GM12878 (cell line): Measurements from ENCODE around the gene L3HYPDH. TPM values are rescaled to one million over a fixed set of nuclear protein-coding genes. Genes with fewer than 3 reads are reported as not detected.

Source experiments
- ATAC-seq: fragments of 200-7000 bp; cut with Tn5 transposase; 3 replicates; pipeline ENCODE4 v1.9.1; 2020; ENCODE audit warnings: mild to moderate bottlenecking, moderate library complexity
- BruUV-seq: library from RNA; stranded (reverse); fragments of 400-500 nt; replicated peaks from 2 replicates; lab custom pipeline; 2021; lab: Mats Ljungman, UMichigan
- CTCF ChIA-PET: fragments of 300-600 bp; sonication (Branson Sonifier 250); formaldehyde crosslinking; extraction: SDS; loops from one replicate; lab custom pipeline; 2021; ENCODE audit warnings: inconsistent platforms; lab: Yijun Ruan, JAX
- POLR2A ChIA-PET: fragments of 350-600 bp; formaldehyde crosslinking; extraction: SDS; loops from one replicate; lab custom pipeline; 2021; ENCODE audit warnings: inconsistent platforms; lab: Charles Lee
- RAD21 ChIA-PET: fragments of 300-600 bp; sonication (Branson Sonifier 250); formaldehyde crosslinking; loops from one replicate; lab custom pipeline; 2023; ENCODE audit warnings: antibody characterized with exemption; ENCODE audit not compliant: unreplicated experiment; lab: Charles Lee
- SMC1A ChIA-PET: fragments of 300-600 bp; sonication (Branson Sonifier 250); formaldehyde crosslinking; loops from one replicate; lab custom pipeline; 2023; ENCODE audit not compliant: unreplicated experiment, uncharacterized antibody; lab: Charles Lee
- DNase-seq: peaks from one replicate; pipeline ENCODE4 v3.0.0-alpha.2; 2011; ENCODE audit warnings: low read depth, low spot score
- FAIRE-seq: peaks from 3 replicates; lab custom pipeline; 2011; peaks lifted over from hg19 to GRCh38; lab: Jason Lieb, UNC
- H2AFZ ChIP-seq: 2 replicates; pipeline ENCODE4 v1.6.0; 2011; ENCODE audit warnings: low read depth, low read length, control low read depth; ENCODE audit not compliant: control insufficient read depth
- H3K27ac ChIP-seq: 2 replicates; pipeline ENCODE4 v1.5.1; 2011; ENCODE audit warnings: control low read depth; ENCODE audit not compliant: control insufficient read depth, insufficient read depth
- H3K27me3 ChIP-seq, 2 experiments: replicated peaks in 1 of 2; 2 replicates each; pipeline versions ENCODE4 v1.6.0 to v1.6.1; 2011; ENCODE audit warnings: low read length in 1 of 2; ENCODE audit not compliant: control insufficient read depth in 2 of 2, insufficient read depth in 2 of 2
- H3K36me3 ChIP-seq, 2 experiments: 2 replicates each; pipeline ENCODE4 v1.5.1; 2011; ENCODE audit warnings: low read length in 1 of 2; ENCODE audit not compliant: control insufficient read depth in 2 of 2, insufficient read depth in 2 of 2
- H3K4me1 ChIP-seq: 2 replicates; pipeline ENCODE4 v1.6.1; 2011; ENCODE audit warnings: mild to moderate bottlenecking, low read length, moderate library complexity, mixed read lengths; ENCODE audit not compliant: control insufficient read depth, insufficient read depth
- H3K4me2 ChIP-seq: 2 replicates; pipeline ENCODE4 v1.6.0; 2011; ENCODE audit warnings: control low read depth; ENCODE audit not compliant: control insufficient read depth, insufficient read depth
- H3K4me3 ChIP-seq: fragments of 200-600 bp; sonication (generic); 2 replicates; pipeline ENCODE4 v1.5.1; 2016
- H3K79me2 ChIP-seq: 2 replicates; pipeline ENCODE4 v1.6.0; 2011; ENCODE audit warnings: low read length; ENCODE audit not compliant: control insufficient read depth, insufficient read depth
- H3K9ac ChIP-seq: 2 replicates; pipeline ENCODE4 v1.8.0; 2011; ENCODE audit warnings: low read length, control low read depth, mixed read lengths; ENCODE audit not compliant: control insufficient read depth, insufficient read depth
- H3K9me3 ChIP-seq: replicated peaks from 3 replicates; pipeline ENCODE4 v1.5.1; 2011; ENCODE audit warnings: mild to moderate bottlenecking, low read length; ENCODE audit not compliant: control insufficient read depth, insufficient read depth
- H4K20me1 ChIP-seq: 2 replicates; pipeline ENCODE4 v1.6.0; 2011; ENCODE audit not compliant: control insufficient read depth, insufficient read depth
- BHLHE40 ChIP-seq, 2 experiments: fragments of 450-650 bp in 1 of 2; IDR thresholded peaks; 2 replicates each; pipeline ENCODE4 v1.6.1; 2011 to 2017; ENCODE audit warnings: low read depth in 2 of 2, borderline replicate concordance in 1 of 2, improper control_type of control experiment in 1 of 2, low read length in 1 of 2, mild to moderate bottlenecking in 1 of 2
- EP300 ChIP-seq, 2 experiments: fragments of 150-350 bp in 1 of 2; IDR thresholded peaks; 2 replicates each; pipeline ENCODE4 v1.6.1; 2011 to 2012; ENCODE audit warnings: low read depth in 2 of 2, low read length in 2 of 2, borderline replicate concordance in 1 of 2, improper control_type of control experiment in 1 of 2, inconsistent platforms in 1 of 2; ENCODE audit not compliant: control insufficient read depth in 1 of 2
- GABPA ChIP-seq: IDR thresholded peaks from 2 replicates; pipeline ENCODE4 v1.6.1; 2014; ENCODE audit warnings: antibody characterized with exemption, low read depth, mild to moderate bottlenecking, inconsistent platforms
- HDGF ChIP-seq: fragments of 450-650 bp; IDR thresholded peaks from 2 replicates; pipeline ENCODE4 v1.6.1; 2016; ENCODE audit warnings: antibody characterized with exemption
- IKZF1 ChIP-seq: fragments of 450-650 bp; conservative IDR thresholded peaks from 2 replicates; pipeline ENCODE4 v1.6.1; 2017; ENCODE audit warnings: antibody characterized with exemption, mild to moderate bottlenecking
- MEF2A ChIP-seq: IDR thresholded peaks from 2 replicates; pipeline ENCODE4 v1.6.1; 2011; ENCODE audit warnings: low read depth, mild to moderate bottlenecking, low read length, moderate library complexity; ENCODE audit not compliant: insufficient read depth
- NFYB ChIP-seq: IDR thresholded peaks from 2 replicates; pipeline ENCODE4 v1.6.1; 2011; ENCODE audit warnings: low read depth, mild to moderate bottlenecking, low read length, improper control_type of control experiment, moderate library complexity; ENCODE audit not compliant: insufficient read depth
- NR2F1 ChIP-seq: fragments of 450-650 bp; conservative IDR thresholded peaks from 2 replicates; pipeline ENCODE4 v1.6.1; 2017; ENCODE audit warnings: mild to moderate bottlenecking
- SIN3A ChIP-seq: IDR thresholded peaks from 2 replicates; pipeline ENCODE4 v1.6.1; 2012; ENCODE audit warnings: low read depth, low read length, improper control_type of control experiment
- TAF1 ChIP-seq: IDR thresholded peaks from 2 replicates; pipeline ENCODE4 v1.6.1; 2011; ENCODE audit warnings: mild to moderate bottlenecking, low read depth, low read length, borderline replicate concordance
- TARDBP ChIP-seq: IDR thresholded peaks from 2 replicates; pipeline ENCODE4 v1.6.1; 2016; ENCODE audit warnings: borderline replicate concordance
- ZNF622 ChIP-seq: fragments of 450-650 bp; IDR thresholded peaks from 2 replicates; pipeline ENCODE4 v1.6.1; 2017; ENCODE audit warnings: mild to moderate bottlenecking, inconsistent platforms
- ZSCAN29 ChIP-seq: fragments of 450-650 bp; IDR thresholded peaks from 2 replicates; pipeline ENCODE4 v1.6.1; 2017; ENCODE audit warnings: mild to moderate bottlenecking, moderate library complexity
- WGBS: methylation state at CpG from one replicate; pipeline ENCODE4 v1.1.6; 2016; ENCODE audit warnings: low lambda C conversion rate; ENCODE audit not compliant: insufficient replicate concordance, insufficient coverage; ENCODE audit errors: missing lambda C conversion rate; 5-methylcytosine and 5-hydroxymethylcytosine counted together
- in situ Hi-C: fragments of 300-500 bp; cut with MboI; formaldehyde crosslinking; loops from 9 replicates; pipeline ENCODE4 v1.14.3; 2018; ENCODE audit warnings: mixed read lengths
- intact Hi-C: fragments of 100-400 bp; cut with micrococcal nuclease; formaldehyde crosslinking; loops from one replicate; pipeline ENCODE4 v1.14.2; 2022; ENCODE audit not compliant: unreplicated experiment
- polyA plus RNA-seq, 11 experiments: library from polyadenylated mRNA; depleted of rRNA in 4 of 11; unstranded in 6 of 11; stranded (reverse) in 5 of 11; fragments of >200 nt; fragmentation: Nextera tagmentation in 4 of 11; fragmentation: Illumina TruSeq in 1 of 11; extraction: Ambion mirVana in 4 of 11; extraction: Trizol in 1 of 11; gene quantifications; 1 replicate in 1 of 11; 2 replicates in 10 of 11; pipeline versions ENCODE4 v1.2.1 to v1.2.3, GENCODE V29; 2011 to 2016; ENCODE audit warnings: inconsistent platforms in 2 of 11, missing spikeins in 2 of 11, low read depth in 1 of 11
- total RNA-seq, 4 experiments: library from RNA; depleted of rRNA in 3 of 4; stranded (reverse); fragments of >200 nt in 3 of 4; fragmentation: Illumina TruSeq in 1 of 4; extraction: Trizol in 1 of 4; gene quantifications; 2 replicates each; pipeline versions ENCODE4 v1.2.1 to v1.2.3, GENCODE V29; 2013 to 2021

L3HYPDH gene
- total and polyA plus RNA-seq, 10 of the 15 experiments (the other 5 are each of a cell fraction or from before 2014, with no cell fraction given), result 11.5 to 27.8 (median 15.8) TPM

- RAD21 ChIA-PET, result interaction anchor here (1.5 kb wide), 1 partner anchor 357 kb away, joined by 4 read pairs; no protein-coding TSS in a partner anchor
- no peak overlapping the region for H2AFZ ChIP-seq
These were observed 2.2 kb downstream of the L3HYPDH start for GRCh38 chr14:59481871-59482540.

GRCh38 chr14:59481407-59481806 lies 2.8 kb downstream of the L3HYPDH start:
- BruUV-seq, result no TSS peak
- Histone ChIP-seq H3K27ac (peak overlapping the region; percentile 85; the same call in 1 of the 2 replicates), H3K9me3 (no peaks in the 10 kb centered on the region), H3K79me2 (peaks cover 58% of the 10 kb centered on the region), H4K20me1 (no peaks in the 10 kb centered on the region), H3K36me3 (no peaks in the 10 kb centered on the region), H3K27me3 (no peaks in the 10 kb centered on the region), H3K4me2 (peak overlapping the region; percentile 96), H3K9ac (peak overlapping the region; percentile 46; the same call in 1 of the 2 replicates), H3K4me3 (peak overlapping the region; percentile 83), H2AFZ (no peak overlapping the region), H3K4me1 (peaks cover 10% of the 10 kb centered on the region; the same call in 1 of the 2 replicates)
- ChIA-PET CTCF (interaction anchor here (1.0 kb wide), 1 partner anchor 95 kb away, joined by 3 read pairs; the partner anchor contains the start of gene CCDC175), RAD21 (no interaction called here), POLR2A (no interaction called here), SMC1A (interaction anchor here (1.0 to 1.5 kb wide), 2 partner anchors 17 to 38 kb away, joined by 3 to 6 read pairs; partner anchors contain the start of gene GPR135)
- 100% methylated on average over 2 of the region's 2 CpGs for WGBS
- in situ Hi-C loops (loop anchor here (25.0 kb wide), 1 partner anchor 681 kb away; the partner anchor contains the start of gene DHRS7), intact Hi-C loops (loop anchor here (10.0 kb wide), 2 partner anchors 613 to 683 kb away; partner anchors contain the start of genes DHRS7 and PCNX4)
- TF ChIP-seq TAF1, result no peak
- TF ChIP-seq EP300 (IDR thresholded peaks at IDR 0.05; ENCODE audit: borderline replicate concordance in 1 of 2, control insufficient read depth in 1 of 2, low read depth in 2 of 2, low read length in 2 of 2), result no peak
- no peak for TF ChIP-seq ZNF622
- no peak for TF ChIP-seq TARDBP
- no peak for TF ChIP-seq ZSCAN29
- TF ChIP-seq MEF2A, result no peak
- TF ChIP-seq NFYB, result no peak
- no peak for TF ChIP-seq BHLHE40 (IDR thresholded peaks at IDR 0.05; ENCODE audit: borderline replicate concordance in 1 of 2, low read depth in 2 of 2, low read length in 1 of 2)
- no peak for DNase-seq
- no peak for ATAC-seq
- no peak for FAIRE-seq

More at GRCh38 chr14:59481871-59482540, 2.2 kb downstream of the L3HYPDH start:
- in situ Hi-C loops (loop anchor here (25.0 kb wide), 1 partner anchor 680 kb away; the partner anchor contains the start of gene DHRS7), intact Hi-C loops (loop anchor here (10.0 kb wide), 2 partner anchors 613 to 683 kb away; partner anchors contain the start of genes DHRS7 and PCNX4)
- Histone ChIP-seq H4K20me1 (no peaks in the 10 kb centered on the region), H3K9ac (peak overlapping the region; percentile 76; the same call in 1 of the 2 replicates), H3K4me1 (peaks cover 10% of the 10 kb centered on the region; the same call in 1 of the 2 replicates), H3K4me2 (peak overlapping the region; percentile 96), H3K27me3 (no peaks in the 10 kb centered on the region), H3K36me3 (no peaks in the 10 kb centered on the region), H3K4me3 (peak overlapping the region; percentile 83), H3K27ac (peak overlapping the region; percentile 85; the same call in 1 of the 2 replicates), H3K9me3 (no peaks in the 10 kb centered on the region), H3K79me2 (peaks cover 60% of the 10 kb centered on the region)
- ChIA-PET CTCF (interaction anchor here (0.7 to 1.1 kb wide), 2 partner anchors 25 to 95 kb away, joined by 3 read pairs; partner anchors contain the start of gene CCDC175), POLR2A (interaction anchor here (1.2 kb wide), 1 partner anchor 25 kb away, joined by 3 read pairs; no protein-coding TSS in a partner anchor), SMC1A (no interaction called here)
- TF ChIP-seq IKZF1 (0 out of 2 replicates have a peak, but pooled peaks have one; percentile 11), NR2F1 (0 out of 2 replicates have a peak, but pooled peaks have one; percentile 23), SIN3A (no peak), GABPA (no peak), HDGF (0 out of 2 replicates have a peak, but pooled peaks have one; percentile 33)
- DNase-seq (no peak), FAIRE-seq (no peak), ATAC-seq (0 out of 3 replicates have a peak, but pooled peaks have one; percentile 1)
- 98% methylated on average over 2 of the region's 2 CpGs for WGBS
- BruUV-seq, result no TSS peak
